T follicular helper cell (primary cell): ENCODE data around the gene ST3GAL3.

ENCODE experiments used
- DNase-seq: peaks from one replicate; pipeline ENCODE4 v3.0.0-alpha.2; 2020; ENCODE audit warnings: low read depth

The ST3GAL3 gene

DNA sequence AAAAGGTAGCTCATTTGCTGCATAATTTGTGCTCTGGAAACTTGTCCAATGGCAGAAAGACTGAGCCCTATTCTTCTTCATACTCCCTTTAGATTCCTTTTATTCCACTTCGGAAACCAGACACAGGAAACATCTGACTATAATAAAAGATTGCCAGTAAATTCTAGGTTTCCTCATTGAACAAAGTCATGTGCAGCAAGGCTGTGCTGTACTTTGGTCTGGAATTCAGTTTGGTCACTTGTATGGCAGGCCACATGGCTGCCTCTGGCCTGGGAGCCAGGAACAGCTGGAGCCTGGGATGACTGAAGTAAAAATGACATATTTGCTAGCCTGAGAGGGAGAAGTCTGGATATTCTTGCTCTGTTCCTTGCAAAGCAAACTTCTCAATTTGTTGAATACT lies 79.6 kb downstream of the ST3GAL3 start:
- no peak for DNase-seq

DNA sequence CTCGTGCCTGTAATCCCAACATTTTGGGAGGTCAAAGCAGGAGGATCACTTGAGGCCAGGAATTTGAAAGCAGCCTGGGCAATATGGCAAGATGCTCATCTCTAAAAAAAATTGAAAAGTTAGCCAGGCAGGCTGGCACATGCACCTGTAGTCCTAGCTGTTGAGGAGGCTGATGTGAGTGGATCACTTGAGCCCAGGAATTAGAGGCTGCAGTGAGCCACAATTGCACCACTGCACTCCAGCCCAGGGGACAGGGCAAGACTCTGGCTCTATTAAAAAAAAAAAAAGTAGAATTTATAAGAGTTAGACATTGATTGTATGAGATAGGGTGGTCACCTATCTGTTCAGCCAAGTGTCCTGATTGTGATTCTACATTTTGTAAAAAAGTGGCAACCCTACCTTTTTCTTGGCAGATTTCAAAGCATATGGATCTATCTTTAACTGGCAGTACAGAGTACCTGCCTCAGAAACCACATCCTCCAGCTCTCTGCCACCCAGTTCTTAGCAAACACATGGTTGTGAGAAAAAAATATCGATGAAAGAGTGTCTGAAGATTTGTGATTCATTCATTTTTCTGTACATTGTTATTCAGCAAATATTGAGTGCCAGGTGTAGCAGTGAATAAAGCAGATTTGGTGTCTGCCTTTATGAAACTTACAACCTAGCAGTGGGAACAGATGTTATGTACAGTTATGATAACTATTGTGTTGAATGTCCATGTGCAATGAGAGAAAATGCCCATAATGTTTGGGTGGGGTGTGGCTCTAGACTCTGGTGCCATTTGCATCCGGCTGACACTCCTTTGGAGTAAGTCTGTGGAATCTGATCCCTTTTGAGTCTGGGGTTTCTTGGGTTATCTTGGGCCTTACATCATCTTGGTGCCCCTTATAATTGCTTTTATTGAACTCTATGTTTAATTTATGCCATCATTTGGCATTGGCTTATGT lies 82.5 kb downstream of the ST3GAL3 start:
- DNase-seq = no peak

DNA sequence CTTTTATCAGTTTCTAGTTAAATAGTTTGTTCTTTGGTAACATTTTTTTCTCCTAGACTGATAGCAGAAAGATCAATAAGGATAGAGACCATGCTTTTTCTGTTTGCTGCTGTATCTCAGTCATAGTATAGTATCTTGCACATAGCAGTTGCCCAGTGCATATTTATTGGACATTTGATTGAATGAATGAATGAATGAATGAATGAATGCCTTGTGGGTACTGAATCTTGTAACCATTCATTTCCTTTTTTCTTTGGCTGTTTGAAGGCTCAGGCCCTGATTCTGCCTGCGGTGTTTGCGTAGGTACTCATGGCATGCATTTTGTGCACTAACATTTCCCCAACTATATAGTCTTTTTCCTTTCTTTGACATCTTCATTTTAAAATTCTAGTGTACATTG lies 83.9 kb downstream of the ST3GAL3 start:
- DNase-seq = no peak

DNA sequence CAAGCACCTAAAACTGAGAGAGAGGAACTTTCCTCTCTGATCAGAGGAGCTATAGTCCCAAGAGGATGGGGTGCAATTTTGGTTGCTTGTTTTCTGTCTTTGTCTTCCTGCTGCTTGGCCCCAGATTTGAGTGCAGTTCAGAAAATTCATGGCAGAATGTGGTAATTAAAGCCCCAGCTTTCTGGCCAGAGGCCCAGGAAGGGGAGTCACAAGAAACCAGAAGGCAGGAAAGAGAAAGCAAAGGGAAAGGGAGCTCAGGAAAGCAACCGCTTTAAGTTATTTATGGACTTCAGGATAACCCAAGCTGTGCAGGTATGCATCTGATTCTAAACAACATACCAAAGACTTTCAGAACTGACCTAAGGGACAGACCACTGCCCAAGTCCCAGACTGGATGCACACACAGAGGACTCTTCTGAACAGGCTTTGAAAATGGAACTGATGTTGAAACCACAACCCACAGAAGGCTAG lies 88.8 kb downstream of the ST3GAL3 start:
- no peak for DNase-seq

DNA sequence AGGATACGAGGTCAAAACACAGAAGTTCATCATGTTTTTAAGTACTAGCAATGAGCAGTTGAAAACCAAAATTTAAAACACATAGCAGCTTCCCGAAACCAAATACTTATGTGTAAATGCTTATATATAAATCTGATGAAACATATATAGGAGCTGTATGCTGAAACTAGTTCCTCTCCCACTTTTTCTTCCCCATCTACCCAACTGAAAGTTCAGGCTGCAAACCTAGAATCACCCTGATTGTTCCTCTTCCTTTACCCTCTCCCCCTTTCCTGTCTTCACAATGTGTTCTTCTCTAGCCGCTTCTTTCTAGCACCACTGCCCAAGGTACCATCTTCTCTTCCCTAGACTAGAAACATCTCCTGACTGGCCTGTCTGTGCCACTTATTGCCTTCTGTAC lies 90.6 kb downstream of the ST3GAL3 start:
- no peak for DNase-seq

DNA sequence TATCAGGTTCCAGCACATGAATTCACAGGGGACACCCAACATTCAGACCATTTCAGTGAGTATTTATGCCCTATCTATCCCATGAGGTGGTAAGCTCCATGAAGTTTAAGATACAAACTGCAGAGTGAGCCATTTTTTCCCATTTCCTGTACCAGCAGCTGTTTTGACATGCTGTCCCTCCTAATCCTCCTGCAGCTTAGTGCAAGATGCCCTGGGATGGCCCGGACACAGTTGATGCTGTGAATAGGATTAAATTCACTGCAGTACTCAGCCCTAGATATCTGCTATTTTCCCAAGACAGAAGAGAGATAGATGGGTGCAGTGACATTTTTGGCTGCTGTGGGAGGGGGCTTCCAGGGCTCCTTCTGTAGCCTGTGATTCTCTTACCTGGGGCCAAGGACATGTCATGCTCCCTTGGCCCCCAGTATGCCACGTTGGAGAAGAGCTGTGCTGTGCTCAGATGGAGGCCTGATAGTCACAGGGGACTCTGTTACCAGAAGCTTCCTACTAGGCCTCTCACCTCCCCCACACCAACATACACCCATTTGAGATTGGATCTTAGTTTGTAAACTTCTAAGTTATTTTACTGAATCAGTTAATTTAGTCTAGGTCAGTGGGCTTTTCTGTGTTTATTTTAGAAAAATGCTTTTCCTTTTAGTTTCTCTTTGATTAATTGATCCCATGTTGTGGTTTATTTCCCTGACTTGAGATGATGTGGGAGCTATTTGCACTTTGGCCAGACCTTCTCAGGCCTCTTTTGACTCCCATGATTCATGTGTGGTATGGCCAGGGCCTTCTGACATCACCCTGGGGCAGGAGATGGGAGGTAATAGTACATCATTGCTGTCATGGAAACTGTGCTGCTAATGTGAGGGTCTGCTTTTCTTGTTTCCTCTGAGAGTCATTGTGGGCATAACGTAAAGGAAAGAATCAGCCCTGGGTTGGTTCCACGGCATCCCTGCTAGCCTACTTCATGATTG lies 92.6 kb downstream of the ST3GAL3 start:
- DNase-seq = no peak

DNA sequence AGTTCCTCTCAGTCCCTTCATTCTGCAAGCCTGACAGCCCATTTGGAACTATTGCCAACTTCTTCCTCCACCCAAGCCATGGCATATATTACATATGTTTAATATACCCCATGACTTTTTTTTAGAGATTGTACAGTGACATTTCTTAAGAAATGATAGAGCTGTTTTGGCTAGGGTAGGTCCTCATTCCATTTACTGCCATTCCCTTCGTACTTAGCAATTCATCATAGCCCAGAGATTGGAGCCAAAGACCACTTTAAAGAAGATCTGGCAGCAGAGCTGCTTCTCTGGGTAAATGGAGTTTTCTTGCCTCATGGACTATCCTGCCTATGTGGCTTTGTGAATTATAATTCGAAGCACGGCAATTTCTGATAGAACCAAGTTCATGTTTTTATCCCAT lies 93.4 kb downstream of the ST3GAL3 start:
- no peak for DNase-seq

DNA sequence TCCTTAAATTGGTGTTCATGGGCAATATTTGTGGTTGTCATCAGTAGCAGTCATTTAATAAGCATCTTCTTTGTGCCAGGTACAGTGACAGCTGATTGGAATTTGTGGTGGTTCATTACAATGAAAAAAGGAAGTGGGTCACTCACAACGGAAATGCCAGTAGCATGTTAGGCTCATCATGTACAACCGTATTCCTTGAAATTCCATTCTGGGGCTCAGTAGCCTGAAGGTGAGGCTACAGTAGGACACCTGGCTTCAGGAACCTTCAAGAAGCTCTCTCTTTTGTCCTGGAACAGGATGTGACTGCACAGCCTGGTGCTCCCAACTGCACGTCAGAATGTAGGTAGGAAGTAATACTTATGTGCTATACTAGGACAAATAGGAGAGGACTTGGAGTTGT lies 93.9 kb downstream of the ST3GAL3 start:
- no peak for DNase-seq

DNA sequence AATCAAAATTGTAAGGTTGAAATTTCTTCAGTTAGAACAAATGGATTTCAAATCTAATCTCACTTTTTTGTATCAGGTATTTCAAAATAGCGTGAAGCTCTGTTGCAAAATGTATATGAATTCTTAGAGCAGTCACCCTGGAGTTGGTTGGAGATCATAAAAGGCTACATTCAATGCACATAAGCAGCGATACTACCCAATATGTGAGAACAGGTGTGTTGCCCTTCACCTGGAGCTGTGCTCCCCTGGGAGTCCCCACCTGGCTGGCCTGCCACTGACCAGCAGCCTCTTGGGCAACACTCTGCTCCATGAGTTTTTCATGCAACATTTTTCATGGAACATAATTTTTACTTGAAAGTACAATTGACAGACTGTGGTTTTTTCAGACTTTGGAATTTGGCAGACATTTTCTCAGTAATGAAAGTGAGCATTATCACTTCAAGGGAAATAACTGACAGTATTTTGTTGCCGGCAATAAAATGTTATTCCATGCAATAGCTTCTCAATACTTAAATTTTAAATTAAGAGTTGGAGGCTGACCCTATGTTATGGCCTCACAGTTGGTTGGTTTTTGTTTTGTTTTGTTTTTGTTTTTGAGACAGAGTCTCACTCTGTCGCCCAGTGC lies 95.1 kb downstream of the ST3GAL3 start:
- no peak for DNase-seq

DNA sequence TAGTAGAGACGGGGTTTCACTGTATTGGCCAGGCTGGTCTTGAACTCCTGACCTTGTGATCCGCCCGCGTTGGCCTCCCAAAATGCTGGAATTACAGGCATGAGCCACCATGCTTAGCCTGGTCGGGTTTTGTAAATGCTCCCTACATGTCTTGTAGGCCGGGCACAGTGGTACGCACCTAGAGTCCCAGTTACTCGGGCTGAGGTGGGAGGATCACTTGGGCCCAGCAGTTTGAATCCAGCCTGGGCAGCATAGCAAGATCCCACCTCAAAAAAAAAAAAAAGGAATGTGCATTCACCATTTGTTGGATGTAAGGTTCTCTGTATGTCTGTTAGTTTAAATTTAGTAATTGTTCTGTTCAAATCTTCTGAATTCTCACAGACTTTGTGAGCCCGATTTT lies 95.8 kb downstream of the ST3GAL3 start:
- no peak for DNase-seq

DNA sequence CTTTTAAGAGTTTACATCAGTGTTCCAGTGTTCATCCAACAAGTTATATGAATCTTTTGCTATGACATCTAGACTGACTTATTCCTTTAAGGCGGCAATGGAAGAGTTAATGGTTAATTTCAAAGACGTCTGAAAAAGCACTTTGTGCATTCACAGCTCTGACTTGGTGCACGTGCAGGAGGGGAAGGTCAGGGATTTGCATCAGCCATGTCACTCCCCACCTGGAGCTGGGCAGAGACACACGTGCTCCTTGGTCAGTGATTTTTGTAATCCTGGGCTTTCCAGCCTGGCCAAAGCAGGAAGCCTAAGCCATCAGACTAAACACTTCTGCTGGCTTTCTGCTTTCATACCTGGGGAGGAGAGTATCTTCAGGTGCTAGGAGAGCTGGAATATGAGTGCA lies 96.3 kb downstream of the ST3GAL3 start:
- DNase-seq = no peak

DNA sequence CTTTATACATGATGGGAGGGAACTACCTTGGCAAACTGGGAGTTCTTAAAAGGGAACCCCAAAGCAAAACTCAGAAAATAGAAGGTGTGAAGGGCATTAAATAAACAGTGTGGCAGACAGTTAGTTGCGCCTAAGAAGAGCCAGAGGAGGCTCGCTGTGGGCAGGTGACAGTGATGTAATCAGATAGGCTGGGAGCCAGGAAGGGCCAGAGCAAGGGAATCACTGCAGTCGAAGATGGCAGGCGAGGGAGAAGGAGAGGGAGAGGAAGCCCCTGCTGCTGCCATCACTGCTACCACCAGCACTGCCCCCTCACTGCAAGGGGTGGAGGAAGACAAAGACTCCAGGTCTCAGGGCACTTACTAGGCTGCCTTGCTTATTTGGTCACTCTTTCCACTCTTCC lies 97.2 kb downstream of the ST3GAL3 start:
- no peak for DNase-seq

DNA sequence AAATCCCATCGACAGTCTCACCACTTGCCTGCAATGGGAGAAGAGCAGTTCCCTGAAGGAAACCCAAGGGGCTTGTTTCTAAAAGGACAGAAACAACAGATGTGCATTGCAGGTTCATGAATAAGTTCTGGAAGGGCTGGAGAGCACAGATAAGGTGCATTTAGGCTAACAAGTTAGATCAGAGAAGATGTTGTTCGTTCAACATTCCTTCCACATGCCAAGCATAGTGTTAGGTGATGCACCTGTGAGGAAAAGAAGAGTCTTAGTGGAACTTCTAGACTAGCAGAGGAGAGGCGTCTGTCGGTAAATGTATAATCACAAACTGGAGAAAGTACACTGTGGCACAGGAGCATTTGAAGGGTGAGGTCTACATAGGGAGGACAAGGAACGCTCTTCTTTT lies 98.0 kb downstream of the ST3GAL3 start:
- no peak for DNase-seq

DNA sequence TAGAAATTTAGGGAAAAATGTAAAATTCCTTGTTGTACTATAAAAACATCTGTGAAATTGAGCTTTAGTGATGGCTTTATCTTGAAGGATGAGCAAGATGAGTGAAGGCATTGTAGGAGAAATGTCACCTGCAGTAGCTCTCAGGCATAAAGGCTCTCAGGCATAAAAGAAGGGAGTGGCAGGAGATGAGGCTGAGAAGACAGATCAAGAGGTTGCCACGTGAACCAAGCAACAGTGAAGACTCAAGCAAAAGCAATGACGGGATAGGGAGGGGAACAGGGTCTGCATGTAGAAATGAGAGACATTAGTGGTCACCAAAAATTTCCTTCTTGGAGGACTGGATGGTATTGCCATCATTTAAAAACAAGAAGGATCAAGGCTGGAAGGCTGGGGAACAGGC lies 98.8 kb downstream of the ST3GAL3 start:
- DNase-seq = no peak

DNA sequence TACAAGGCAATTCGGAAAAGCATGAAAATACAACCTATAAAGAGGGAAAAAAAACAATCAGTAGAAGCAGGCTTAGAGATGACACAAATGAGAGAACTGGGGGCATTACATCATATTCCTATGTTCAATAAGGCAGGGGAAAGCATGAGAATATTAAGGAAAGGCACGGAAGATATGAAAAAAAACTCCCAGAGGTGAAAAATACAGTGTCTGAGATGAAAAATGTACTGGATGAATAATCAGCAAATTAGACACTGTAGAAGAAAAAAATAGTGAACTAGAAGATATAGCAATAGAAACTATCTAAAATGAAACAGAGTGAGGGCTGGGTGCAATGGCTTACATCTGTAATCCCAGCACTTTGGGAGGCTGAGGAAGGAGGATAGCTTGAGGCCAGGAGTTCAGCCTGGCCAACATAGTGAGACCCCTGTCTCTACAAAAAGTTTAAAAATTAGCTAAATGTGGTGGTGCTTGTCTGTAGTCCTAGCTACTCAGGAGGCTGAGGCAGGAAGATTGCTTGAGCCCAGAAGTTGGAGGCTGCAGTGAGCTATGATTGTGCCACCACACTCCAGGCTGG lies 101.8 kb downstream of the ST3GAL3 start:
- no peak for DNase-seq

DNA sequence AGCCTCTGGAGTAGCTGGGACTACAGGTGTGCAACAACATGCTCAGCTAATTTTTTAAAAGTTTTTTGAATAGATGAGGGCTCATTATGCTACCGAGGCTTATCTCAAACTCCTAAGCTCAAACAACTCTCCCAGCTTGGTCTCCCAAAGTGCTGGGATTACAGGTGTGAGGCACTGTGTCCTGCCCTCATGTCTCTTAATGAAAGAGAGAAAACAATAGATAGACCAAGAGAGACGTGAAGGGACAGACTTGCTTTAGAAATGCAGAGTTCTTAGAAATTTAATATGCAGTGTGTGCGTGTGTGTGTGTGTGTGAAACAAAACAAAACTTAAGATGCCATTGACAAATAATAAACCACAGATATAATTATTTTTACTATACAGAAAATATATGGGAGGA lies 105.2 kb downstream of the ST3GAL3 start:
- no peak for DNase-seq

DNA sequence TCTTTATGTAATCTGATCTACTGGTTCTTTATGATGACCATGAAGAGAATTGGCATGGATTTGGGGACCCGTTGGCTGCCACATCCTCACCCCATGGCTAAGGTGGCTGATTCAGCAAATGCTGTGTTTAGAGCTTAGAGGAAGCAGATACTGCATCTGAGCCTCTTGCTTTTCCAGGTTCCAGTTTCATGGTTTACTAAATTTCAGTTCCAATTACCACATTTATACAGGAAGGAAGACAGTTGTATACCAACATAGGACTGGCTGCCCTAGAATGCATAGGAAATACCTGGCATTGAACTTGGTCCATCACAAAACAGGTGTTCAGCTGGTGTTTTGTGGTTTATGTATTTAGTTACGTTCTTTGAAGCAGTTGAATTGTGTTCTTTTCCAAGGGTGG lies 107.1 kb downstream of the ST3GAL3 start:
- DNase-seq = no peak

DNA sequence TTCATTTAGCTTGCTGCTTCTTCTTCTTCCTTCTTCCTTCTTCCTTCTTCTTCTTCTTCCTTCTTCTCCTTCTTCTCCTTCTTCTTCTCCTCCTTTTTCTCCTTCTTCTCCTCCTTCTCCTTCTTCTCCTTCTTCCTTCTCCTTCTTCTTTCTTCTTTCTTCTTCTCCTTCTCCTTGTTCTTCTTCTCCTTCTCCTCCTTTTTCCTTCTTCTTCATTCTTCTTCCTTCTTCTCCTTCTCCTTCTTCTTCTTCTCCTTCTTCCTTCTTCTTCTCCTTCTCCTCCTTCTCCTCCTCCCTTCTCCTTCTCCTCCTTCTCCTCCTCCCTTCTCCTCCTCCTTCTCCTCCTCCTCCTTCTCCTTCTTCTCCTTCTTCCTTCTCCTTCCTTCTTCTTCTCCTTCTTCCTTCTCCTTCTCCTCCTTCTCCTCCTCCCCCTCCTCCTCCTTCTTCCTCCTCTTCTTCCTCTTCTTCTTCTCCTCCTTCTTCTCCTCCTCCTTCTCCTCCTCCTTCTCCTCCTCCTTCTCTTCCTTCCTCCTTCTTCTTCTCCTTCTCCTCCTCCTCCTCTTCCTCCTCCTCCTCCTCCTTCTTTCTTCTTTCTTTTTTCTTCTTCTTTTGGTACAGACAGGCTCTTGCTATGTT lies 110.1 kb downstream of the ST3GAL3 start:
- DNase-seq = no peak

DNA sequence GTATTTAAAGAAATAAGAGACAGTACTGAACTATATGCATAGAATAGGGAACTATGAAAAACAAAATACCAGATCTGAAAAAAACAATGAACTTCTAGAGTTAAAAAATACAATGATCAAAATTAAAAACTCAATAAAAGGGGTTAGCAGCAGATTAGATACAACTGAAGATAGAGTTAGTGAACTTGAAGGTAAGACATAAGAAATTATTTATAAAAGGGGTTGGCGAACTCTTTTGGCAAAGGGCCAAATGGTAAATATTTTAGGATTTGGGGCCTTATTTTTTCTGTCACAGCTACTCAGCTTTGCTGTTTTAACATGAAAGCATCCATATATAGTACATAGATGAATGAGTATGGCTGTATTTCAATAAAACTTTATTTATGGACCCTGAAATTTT lies 111.4 kb downstream of the ST3GAL3 start:
- DNase-seq = no peak

DNA sequence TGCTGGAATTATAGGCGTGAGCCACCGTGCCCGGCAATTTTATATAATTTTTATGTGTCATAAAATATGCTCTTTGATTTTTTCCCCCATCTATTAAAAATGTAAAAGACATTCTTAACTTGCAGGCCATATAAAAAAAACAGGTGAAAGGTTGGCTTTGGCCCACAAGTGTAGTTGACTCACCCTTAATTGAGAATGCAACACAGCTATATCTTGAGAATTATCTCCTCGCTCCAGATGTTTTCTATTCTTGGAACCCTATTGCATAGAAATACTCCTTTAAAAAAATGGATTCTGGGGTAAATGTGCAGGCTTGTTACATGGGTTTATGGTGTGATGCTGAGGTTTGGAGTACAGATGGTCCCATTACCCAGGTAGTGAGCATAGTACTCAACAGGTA lies 112.0 kb downstream of the ST3GAL3 start:
- no peak for DNase-seq

DNA sequence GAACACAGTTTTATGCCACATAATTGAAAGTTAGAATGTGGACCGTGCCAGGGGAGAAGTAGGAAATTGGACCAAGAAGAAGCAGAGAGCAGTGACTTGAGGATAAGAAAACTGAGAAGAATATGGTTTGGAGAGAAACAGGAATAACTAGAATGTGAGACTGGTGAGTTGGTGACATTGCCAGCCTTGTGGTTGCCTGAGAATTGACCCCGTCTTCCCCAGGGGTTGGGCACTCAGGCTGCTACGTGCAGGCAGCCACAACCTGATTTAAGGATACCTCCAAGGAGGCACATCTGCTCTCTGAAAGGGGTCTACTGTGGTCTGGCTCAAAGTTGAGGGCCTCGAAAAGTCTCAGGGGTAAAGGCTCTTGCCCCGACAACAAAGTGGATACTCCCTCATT lies 114.1 kb downstream of the ST3GAL3 start:
- DNase-seq = no peak
